Inferior parietal cortex (tissue), 1 donor: Measurements from ENCODE around the gene GBP6.
"Not testable (repeated sequence)": the region's sequence is repeated elsewhere in the genome, so short reads cannot be mapped to it uniquely, and the experiment has no call there.

Source experiments
- DNase-seq: peaks from one replicate; pipeline ENCODE4 v3.0.0-alpha.2; 2016; ENCODE audit errors: extremely low spot score

The GBP6 gene

GRCh38 chr1:89367221-89367620, 3.4 kb downstream of the GBP6 start:
- no peak for DNase-seq

GRCh38 chr1:89369331-89369730, 5.5 kb downstream of the GBP6 start:
- no peak for DNase-seq

GRCh38 chr1:89373810-89374209, 10.0 kb downstream of the GBP6 start:
- DNase-seq, result not testable (repeated sequence)

- no peak for DNase-seq
These were observed 14.1 kb downstream of the GBP6 start for GRCh38 chr1:89378001-89378400.

GRCh38 chr1:89381618-89382017, 17.8 kb downstream of the GBP6 start:
- DNase-seq, result no peak

GRCh38 chr1:89382479-89382878, 18.6 kb downstream of the GBP6 start:
- no peak for DNase-seq

- DNase-seq, result no peak
These were observed 19.3 kb downstream of the GBP6 start for GRCh38 chr1:89383185-89383584.

- DNase-seq, result no peak
These were observed 26.8 kb downstream of the GBP6 start for GRCh38 chr1:89390707-89391106.

- no peak for DNase-seq
These were observed 27.8 kb downstream of the GBP6 start for GRCh38 chr1:89391686-89392085.

GRCh38 chr1:89394851-89395250, 31.0 kb downstream of the GBP6 start:
- no peak for DNase-seq

GRCh38 chr1:89396902-89397301, 33.0 kb downstream of the GBP6 start:
- no peak for DNase-seq

- DNase-seq, result no peak
These were observed 41.5 kb downstream of the GBP6 start for GRCh38 chr1:89405275-89405929.

GRCh38 chr1:89407360-89407759, 43.5 kb downstream of the GBP6 start:
- no peak for DNase-seq

GRCh38 chr1:89407768-89408167, 43.9 kb downstream of the GBP6 start:
- DNase-seq, result not testable (repeated sequence)

- no peak for DNase-seq
These were observed 61.2 kb downstream of the GBP6 start for GRCh38 chr1:89425056-89425455.

- no peak for DNase-seq
These were observed 65.2 kb downstream of the GBP6 start for GRCh38 chr1:89429062-89429461.

GRCh38 chr1:89429681-89430080, 65.8 kb downstream of the GBP6 start:
- not testable (repeated sequence) for DNase-seq

- DNase-seq, result no peak
These were observed 69.6 kb downstream of the GBP6 start for GRCh38 chr1:89433421-89433820.

GRCh38 chr1:89434058-89434780, 70.4 kb downstream of the GBP6 start:
- DNase-seq, result not testable (repeated sequence)
